LNCAP (cell line): Measurements from ENCODE around the gene PPIL1.

Source experiments
- CTCF ChIP-seq: fragments of 450-650 bp; IDR thresholded peaks from 2 replicates; pipeline ENCODE4 v1.5.1; 2017; ENCODE audit warnings: mild to moderate bottlenecking

The PPIL1 gene

GRCh38 chr6:36834576-36835341 is 39.8 kb downstream of the PPIL1 start:
- no peak for TF ChIP-seq CTCF

GRCh38 chr6:36833182-36833789 is 41.3 kb downstream of the PPIL1 start:
- no peak for TF ChIP-seq CTCF

GRCh38 chr6:36832313-36832712 is 42.3 kb downstream of the PPIL1 start:
- TF ChIP-seq CTCF = no peak

- TF ChIP-seq CTCF = no peak
Observed at GRCh38 chr6:36830577-36830976, 44.0 kb downstream of the PPIL1 start.

- TF ChIP-seq CTCF = no peak
Observed at GRCh38 chr6:36829919-36830544, 44.6 kb downstream of the PPIL1 start.

- TF ChIP-seq CTCF = no peak
Observed at GRCh38 chr6:36827261-36828079, 47.1 kb downstream of the PPIL1 start.

- no peak for TF ChIP-seq CTCF
Observed at GRCh38 chr6:36826520-36827227, 47.9 kb downstream of the PPIL1 start.
